GM10266 (cell line): ENCODE results near the gene GABBR2.

ENCODE experiments used
- DNase-seq: peaks from one replicate; pipeline ENCODE4 v3.0.0; 2012; ENCODE audit errors: extremely low spot score
- CTCF ChIP-seq: IDR thresholded peaks from 2 replicates; pipeline ENCODE4 v1.5.1; 2012; ENCODE audit warnings: mild to moderate bottlenecking, low read depth; ENCODE audit not compliant: control insufficient read depth, insufficient read depth; ENCODE audit errors: missing control alignments

GABBR2 gene

GRCh38 chr9:98550206-98550820 is 158.4 kb downstream of the GABBR2 start:
- no peak for TF ChIP-seq CTCF
- DNase-seq: no peak

GRCh38 chr9:98549401-98549800 is 159.3 kb downstream of the GABBR2 start:
- TF ChIP-seq CTCF: no peak
- DNase-seq: no peak

GRCh38 chr9:98547606-98548005 is 161.1 kb downstream of the GABBR2 start:
- TF ChIP-seq CTCF: no peak
- DNase-seq: no peak

- no peak for DNase-seq
- no peak for TF ChIP-seq CTCF
Observed at GRCh38 chr9:98545021-98545420, 163.7 kb downstream of the GABBR2 start.

GRCh38 chr9:98541684-98542230 is 167.0 kb downstream of the GABBR2 start:
- TF ChIP-seq CTCF: no peak
- no peak for DNase-seq

GRCh38 chr9:98540476-98540875 is 168.3 kb downstream of the GABBR2 start:
- TF ChIP-seq CTCF: no peak
- no peak for DNase-seq

- no peak for DNase-seq
- TF ChIP-seq CTCF: no peak
Observed at GRCh38 chr9:98539954-98540353, 168.8 kb downstream of the GABBR2 start.
